Inferior parietal cortex (tissue), 1 donor: Measurements from ENCODE around the gene XAGE3.
"Not testable (repeated sequence)": the region's sequence is repeated elsewhere in the genome, so short reads cannot be mapped to it uniquely, and the experiment has no call there.

ENCODE experiments used
- DNase-seq: peaks from one replicate; pipeline ENCODE4 v3.0.0-alpha.2; 2016; ENCODE audit errors: extremely low spot score

XAGE3 gene

GRCh38 chrX:52843619-52844018 lies 24.3 kb downstream of the XAGE3 start:
- not testable (repeated sequence) for DNase-seq

GRCh38 chrX:52839137-52839536 lies 28.7 kb downstream of the XAGE3 start:
- no peak for DNase-seq

DNA sequence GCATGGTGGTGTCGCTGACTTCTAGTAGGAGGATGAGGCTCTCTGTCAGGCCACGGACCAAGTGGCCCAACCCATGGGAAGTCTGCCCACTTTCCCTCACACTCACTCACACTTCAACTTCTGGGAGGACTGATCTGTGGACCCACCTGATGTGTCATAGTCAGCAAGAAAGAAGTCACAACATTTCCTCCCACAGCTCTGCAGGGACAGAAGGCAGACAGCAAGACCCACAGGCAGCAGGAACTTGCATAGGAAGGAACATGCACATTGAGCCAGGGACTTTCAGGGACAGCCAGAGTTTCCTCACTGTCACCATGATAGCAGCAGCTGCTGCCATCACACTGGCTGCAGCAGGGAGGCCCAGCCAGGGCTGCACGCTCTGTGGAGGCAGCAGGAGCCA lies 37.3 kb downstream of the XAGE3 start:
- no peak for DNase-seq

DNA sequence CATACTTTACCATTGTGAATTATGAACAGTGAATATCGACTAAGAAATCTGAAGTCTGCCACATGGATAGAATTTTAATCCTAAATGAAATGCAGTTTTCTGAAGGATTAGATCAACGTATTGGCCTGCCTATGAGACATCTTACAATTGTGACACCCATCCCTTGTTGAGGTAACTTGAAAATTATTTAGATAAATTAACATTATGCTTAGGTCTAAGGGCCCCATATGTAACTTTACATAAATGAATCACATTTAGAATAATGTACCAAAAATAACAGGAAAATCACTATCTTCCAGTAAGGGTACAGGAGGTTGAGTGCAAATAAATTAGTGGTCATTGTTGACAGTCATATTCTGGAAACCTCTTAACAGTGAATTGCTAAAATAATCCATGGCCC lies 43.3 kb downstream of the XAGE3 start:
- DNase-seq: no peak

DNA sequence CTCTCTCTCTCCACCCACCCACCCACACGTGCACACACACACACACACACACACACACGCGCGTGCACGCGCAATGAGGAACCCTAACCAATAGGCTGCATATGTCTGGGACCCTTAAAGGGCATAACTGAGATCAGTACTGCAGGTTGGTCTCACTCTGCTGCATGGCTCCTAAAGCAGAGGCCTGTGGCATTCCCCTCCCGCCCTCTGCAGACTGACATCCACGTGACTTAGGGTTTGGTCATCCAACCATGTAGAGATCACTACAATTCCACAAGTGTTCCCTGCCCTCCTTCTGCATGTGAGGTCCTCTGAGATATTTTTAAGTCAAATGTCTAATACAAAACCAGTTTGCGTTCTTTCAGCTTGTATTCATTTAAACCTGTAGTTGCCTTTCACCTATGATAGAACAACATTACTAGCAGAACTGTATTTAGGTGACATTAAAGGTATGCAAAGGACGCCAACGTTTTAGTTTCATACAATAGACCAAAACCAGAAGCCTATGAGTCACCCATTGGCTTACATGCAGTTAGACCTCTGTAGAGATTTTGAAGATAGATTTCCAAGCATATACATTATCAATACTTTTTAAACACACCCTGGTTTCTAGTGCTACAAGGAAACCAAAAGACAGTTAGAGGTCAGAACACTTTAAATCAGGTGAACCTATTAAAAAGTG lies 46.7 kb downstream of the XAGE3 start:
- DNase-seq: no peak

DNA sequence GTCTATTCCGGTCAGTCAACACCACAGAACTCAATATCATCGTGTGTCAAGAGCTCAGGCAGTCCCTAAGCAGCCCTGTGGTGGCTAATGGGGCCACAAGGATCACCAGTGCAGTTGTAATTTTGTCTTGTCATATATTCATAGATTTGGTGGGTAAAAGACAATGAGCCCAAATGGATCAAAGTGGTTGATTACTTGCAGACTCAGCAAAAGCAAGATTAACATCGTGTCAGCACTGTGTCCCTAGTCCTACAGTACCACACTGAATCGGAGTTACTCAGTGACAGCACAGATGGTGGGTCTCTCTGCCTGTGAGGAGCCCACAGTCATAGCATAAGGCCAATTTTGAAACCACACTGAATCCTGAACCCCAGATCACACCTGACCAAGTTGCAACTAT lies 48.1 kb downstream of the XAGE3 start:
- no peak for DNase-seq
